ENCODE data around the gene BSPRY. TPM values are rescaled to one million over a fixed set of nuclear protein-coding genes. Genes with fewer than 3 reads are reported as not detected.

The BSPRY gene
- total RNA-seq, 1 experiment from 2014 or later: 22.6 TPM

- Histone ChIP-seq H3K4me1 (ENCODE audit: insufficient read depth, low read length) (no peaks in the 10 kb centered on the region), H3K9me3 (ENCODE audit: low read length) (no peaks in the 10 kb centered on the region), H3K36me3 (ENCODE audit: low read depth, low read length) (no peaks in the 10 kb centered on the region), H3K4me3 (ENCODE audit: low read length) (no peak overlapping the region), H2AFZ (ENCODE audit: low read length) (no peak overlapping the region), H3K27me3 (ENCODE audit: low read length) (no peaks in the 10 kb centered on the region), H3K27ac (ENCODE audit: low read length) (no peak overlapping the region), H3K79me2 (ENCODE audit: low read length) (no peaks in the 10 kb centered on the region), H4K20me1 (ENCODE audit: low read length) (no peaks in the 10 kb centered on the region), H3K9ac (ENCODE audit: low read length) (no peak overlapping the region), H3K9me2 (replicated peaks; ENCODE audit: low read length) (no peaks in the 10 kb centered on the region), H3F3A (ENCODE audit: low read length, unreplicated experiment) (no peaks in the 10 kb centered on the region), H3K4me2 (ENCODE audit: low read length) (no peak overlapping the region)
- TF ChIP-seq, protein P1, sequence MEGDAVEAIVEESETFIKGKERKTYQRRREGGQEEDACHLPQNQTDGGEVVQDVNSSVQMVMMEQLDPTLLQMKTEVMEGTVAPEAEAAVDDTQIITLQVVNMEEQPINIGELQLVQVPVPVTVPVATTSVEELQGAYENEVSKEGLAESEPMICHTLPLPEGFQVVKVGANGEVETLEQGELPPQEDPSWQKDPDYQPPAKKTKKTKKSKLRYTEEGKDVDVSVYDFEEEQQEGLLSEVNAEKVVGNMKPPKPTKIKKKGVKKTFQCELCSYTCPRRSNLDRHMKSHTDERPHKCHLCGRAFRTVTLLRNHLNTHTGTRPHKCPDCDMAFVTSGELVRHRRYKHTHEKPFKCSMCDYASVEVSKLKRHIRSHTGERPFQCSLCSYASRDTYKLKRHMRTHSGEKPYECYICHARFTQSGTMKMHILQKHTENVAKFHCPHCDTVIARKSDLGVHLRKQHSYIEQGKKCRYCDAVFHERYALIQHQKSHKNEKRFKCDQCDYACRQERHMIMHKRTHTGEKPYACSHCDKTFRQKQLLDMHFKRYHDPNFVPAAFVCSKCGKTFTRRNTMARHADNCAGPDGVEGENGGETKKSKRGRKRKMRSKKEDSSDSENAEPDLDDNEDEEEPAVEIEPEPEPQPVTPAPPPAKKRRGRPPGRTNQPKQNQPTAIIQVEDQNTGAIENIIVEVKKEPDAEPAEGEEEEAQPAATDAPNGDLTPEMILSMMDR (conservative IDR thresholded peaks at IDR 0.05; ENCODE audit: low read depth, low read length): no peak
- ChIA-PET CTCF (no interaction called here), POLR2A (ENCODE audit: unreplicated experiment) (interaction anchor here (0.6 kb wide), 1 partner anchor 145 kb away, joined by 4 read pairs; no protein-coding TSS in a partner anchor)
- ATAC-seq: no peak
- intact Hi-C loops (cut with micrococcal nuclease): no loop called here
- DNase-seq: no peak
- no TSS peak for BruUV-seq (replicated peaks)
Measured at GRCh38 chr9:113320051-113320450, 29.3 kb upstream of the BSPRY start.

DNA sequence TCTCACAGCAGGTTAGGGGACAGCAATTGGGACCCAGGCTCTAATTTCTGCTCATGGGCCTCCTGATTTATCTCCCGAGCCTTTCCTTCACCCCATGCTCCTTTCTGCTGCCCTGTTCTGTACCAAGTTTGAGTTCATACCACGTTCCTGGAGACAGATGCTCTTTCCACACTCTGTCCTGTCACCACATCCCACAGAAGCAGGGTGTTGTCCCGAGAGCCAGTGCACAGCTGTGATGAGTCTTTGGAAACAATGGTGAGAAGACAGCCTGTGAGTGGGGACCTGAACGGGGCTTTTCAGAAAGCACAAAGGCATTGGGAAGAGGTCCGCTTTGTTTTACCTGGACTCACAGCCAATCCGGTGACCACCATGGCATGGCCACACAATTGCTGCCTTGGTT is 26.7 kb upstream of the BSPRY start:
- H3K4me2 ChIP-seq (ENCODE audit: low read length): no peak overlapping the region
- H3K36me3 ChIP-seq (ENCODE audit: low read depth, low read length): no peaks in the 10 kb centered on the region
- BruUV-seq (replicated peaks): no TSS peak
- no peaks in the 10 kb centered on the region for H3K4me1 ChIP-seq (ENCODE audit: insufficient read depth, low read length)
- H3K79me2 ChIP-seq (ENCODE audit: low read length): no peaks in the 10 kb centered on the region
- no peaks in the 10 kb centered on the region for H3K9me3 ChIP-seq (ENCODE audit: low read length)
- H3K4me3 ChIP-seq (ENCODE audit: low read length): no peak overlapping the region
- no peak overlapping the region for H3K9ac ChIP-seq (ENCODE audit: low read length)
- H3K27ac ChIP-seq (ENCODE audit: low read length): no peak overlapping the region
- ATAC-seq: no peak
- H4K20me1 ChIP-seq (ENCODE audit: low read length): no peaks in the 10 kb centered on the region
- H2AFZ ChIP-seq (ENCODE audit: low read length): no peak overlapping the region
- TF ChIP-seq EZH2phosphoT487 (IDR thresholded peaks at IDR 0.05; ENCODE audit: borderline replicate concordance, low read length): no peak
- no peaks in the 10 kb centered on the region for H3K27me3 ChIP-seq (ENCODE audit: low read length)
- no peaks in the 10 kb centered on the region for H3F3A ChIP-seq (ENCODE audit: low read length, unreplicated experiment)
- DNase-seq: no peak
- intact Hi-C loops (cut with micrococcal nuclease): no loop called here
- ChIA-PET CTCF (no interaction called here), POLR2A (ENCODE audit: unreplicated experiment) (no interaction called here)
- H3K9me2 ChIP-seq (replicated peaks; ENCODE audit: low read length): no peaks in the 10 kb centered on the region

GRCh38 chr9:113326230-113326629 is 23.1 kb upstream of the BSPRY start:
- no peaks in the 10 kb centered on the region for H3K4me1 ChIP-seq (ENCODE audit: insufficient read depth, low read length)
- H4K20me1 ChIP-seq (ENCODE audit: low read length): no peaks in the 10 kb centered on the region
- no TSS peak for BruUV-seq (replicated peaks)
- H3F3A ChIP-seq (ENCODE audit: low read length, unreplicated experiment): no peaks in the 10 kb centered on the region
- DNase-seq: no peak
- no peak overlapping the region for H3K4me3 ChIP-seq (ENCODE audit: low read length)
- H3K27ac ChIP-seq (ENCODE audit: low read length): no peak overlapping the region
- H3K79me2 ChIP-seq (ENCODE audit: low read length): no peaks in the 10 kb centered on the region
- no peak overlapping the region for H3K4me2 ChIP-seq (ENCODE audit: low read length)
- H3K9ac ChIP-seq (ENCODE audit: low read length): no peak overlapping the region
- POLR2A ChIA-PET (ENCODE audit: unreplicated experiment): no interaction called here
- H3K36me3 ChIP-seq (ENCODE audit: low read depth, low read length): no peaks in the 10 kb centered on the region
- ATAC-seq: no peak
- no peaks in the 10 kb centered on the region for H3K9me2 ChIP-seq (replicated peaks; ENCODE audit: low read length)
- TF ChIP-seq EZH2phosphoT487 (IDR thresholded peaks at IDR 0.05; ENCODE audit: borderline replicate concordance, low read length) (no peak), EZH2 (IDR thresholded peaks at IDR 0.05; ENCODE audit: low read length, unreplicated experiment) (no peak)
- TF ChIP-seq, protein P1 (conservative IDR thresholded peaks at IDR 0.05; ENCODE audit: low read depth, low read length): no peak
- H2AFZ ChIP-seq (ENCODE audit: low read length): no peak overlapping the region
- intact Hi-C loops (cut with micrococcal nuclease): no loop called here
- no peaks in the 10 kb centered on the region for H3K9me3 ChIP-seq (ENCODE audit: low read length)
- CTCF ChIA-PET: no interaction called here
- H3K27me3 ChIP-seq (ENCODE audit: low read length): no peaks in the 10 kb centered on the region
